Upper lobe of left lung (tissue), 6 donors: ENCODE results near the gene CELA2B. TPM values are rescaled to one million over a fixed set of nuclear protein-coding genes. Genes with fewer than 3 reads are reported as not detected.

Experiments used
- ATAC-seq, 2 donors: fragments of 200-7000 bp; cut with Tn5 transposase; one replicate each; pipeline ENCODE4 v1.9.1; 2022; ENCODE audit warnings: mild to moderate bottlenecking in 2 of 2, moderate library complexity in 2 of 2; ENCODE audit not compliant: low FRiP score in 2 of 2
- DNase-seq, 2 donors: peaks; one replicate each; pipeline ENCODE4 v3.0.0-alpha.2; 2019 to 2020
- H3K27ac ChIP-seq, 4 donors: fragments of 200-600 bp; sonication (generic); one replicate each; pipeline ENCODE4 v1.5.1; 2016 to 2019
- H3K27me3 ChIP-seq, 4 donors: fragments of 200-600 bp; sonication (generic); one replicate each; pipeline ENCODE4 v1.5.1; 2017 to 2019
- H3K36me3 ChIP-seq, 4 donors: fragments of 200-600 bp; sonication (generic); one replicate each; pipeline ENCODE4 v1.5.1; 2016 to 2019
- H3K4me1 ChIP-seq, 4 donors: fragments of 200-600 bp; sonication (generic); one replicate each; pipeline ENCODE4 v1.5.1; 2018 to 2019
- H3K4me3 ChIP-seq, 4 donors: fragments of 200-600 bp; sonication (generic); one replicate each; pipeline ENCODE4 v1.5.1; 2017 to 2019; ENCODE audit warnings: mild to moderate bottlenecking in 2 of 4, moderate library complexity in 1 of 4
- H3K9me3 ChIP-seq, 4 donors: fragments of 200-600 bp; sonication (generic); one replicate each; pipeline ENCODE4 v1.5.1; 2018 to 2019
- CTCF ChIP-seq, 6 experiments: fragments of 450-650 bp in 4 of 6; fragments of 200-600 bp in 2 of 6; sonication (generic) in 2 of 6; IDR thresholded peaks; one replicate each; pipeline ENCODE4 v1.5.1; 2016 to 2019; ENCODE audit warnings: antibody characterized with exemption in 6 of 6
- EP300 ChIP-seq, 4 donors: sonication (generic); formaldehyde crosslinking; IDR thresholded peaks; one replicate each; pipeline ENCODE4 v1.5.1; 2017; ENCODE audit warnings: antibody characterized with exemption in 4 of 4, control low read depth in 2 of 4
- POLR2A ChIP-seq, 4 donors: fragments of 450-650 bp; IDR thresholded peaks; one replicate each; pipeline ENCODE4 v1.5.1; 2016 to 2017; ENCODE audit warnings: antibody characterized with exemption in 4 of 4, mild to moderate bottlenecking in 2 of 4
- POLR2AphosphoS5 ChIP-seq, 2 donors: sonication (generic); formaldehyde crosslinking; IDR thresholded peaks; one replicate each; pipeline ENCODE4 v1.5.1; 2017; ENCODE audit warnings: antibody characterized with exemption in 2 of 2
- WGBS, 2 donors: methylation state at CpG; one replicate each; pipeline ENCODE4 v1.1.5; 2017 to 2018; 5-methylcytosine and 5-hydroxymethylcytosine counted together
- total RNA-seq, 6 donors: library from RNA; depleted of rRNA in 4 of 6; stranded (reverse); fragments of >200 nt in 4 of 6; gene quantifications; one replicate each; pipeline versions ENCODE4 v1.1.0 to v1.2.1, GENCODE V29; 2016 to 2021
- donor health status: DM: no; HTN: no; CAD: no; lungs with moderate emphysema.
- donor health status: DM: no; HTN: yes; CAD: no; lungs with severe emphysema.

The CELA2B gene
- total RNA-seq, 6 donors from 2014 or later: 0.91 to 1.8 (median 1.3) TPM; not detected in 3

DNA sequence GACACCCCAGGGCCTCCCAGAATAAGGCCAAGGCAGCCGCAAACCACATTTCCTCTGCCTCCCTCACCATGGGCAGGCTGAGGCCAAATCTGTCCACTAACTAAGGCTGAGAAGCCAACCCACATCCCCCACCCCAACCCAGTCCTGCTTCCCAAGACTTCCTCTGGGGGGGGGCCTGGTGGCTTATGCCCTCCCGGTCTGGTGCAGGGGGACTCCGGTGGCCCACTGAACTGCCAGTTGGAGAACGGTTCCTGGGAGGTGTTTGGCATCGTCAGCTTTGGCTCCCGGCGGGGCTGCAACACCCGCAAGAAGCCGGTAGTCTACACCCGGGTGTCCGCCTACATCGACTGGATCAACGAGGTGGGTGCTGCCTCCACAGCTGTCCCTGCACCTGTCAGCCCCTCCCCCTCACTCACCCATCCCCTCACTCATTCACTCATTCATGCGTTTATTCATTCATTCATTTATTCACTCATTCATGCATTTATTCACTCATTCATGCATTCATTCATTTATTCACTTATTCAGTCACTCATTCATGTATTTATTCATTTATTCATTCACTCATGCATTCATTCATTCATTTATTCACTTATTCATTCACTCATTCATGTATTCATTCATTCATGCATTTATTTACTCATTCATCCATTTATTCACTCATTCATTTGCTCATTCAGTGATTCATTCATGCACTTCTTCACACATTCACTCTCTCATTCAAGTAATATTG, 30.3 kb upstream of the CELA2B start:
- H3K4me1 ChIP-seq: no peaks in the 10 kb centered on the region
- DNase-seq (no peak), ATAC-seq (no peak)
- TF ChIP-seq EP300 (IDR thresholded peaks at IDR 0.05) (no peak), POLR2A (IDR thresholded peaks at IDR 0.05) (no peak), CTCF (IDR thresholded peaks at IDR 0.05) (no peak), POLR2AphosphoS5 (IDR thresholded peaks at IDR 0.05) (no peak)
- H3K27me3 ChIP-seq: no peaks in the 10 kb centered on the region
- no peaks in the 10 kb centered on the region for H3K36me3 ChIP-seq
- no peak overlapping the region for H3K4me3 ChIP-seq
- 80 to 87% methylated on average over 13 to 14 of the region's 14 CpGs for WGBS, 2 donors
- no peaks in the 10 kb centered on the region for H3K9me3 ChIP-seq
- no peak overlapping the region for H3K27ac ChIP-seq

DNA sequence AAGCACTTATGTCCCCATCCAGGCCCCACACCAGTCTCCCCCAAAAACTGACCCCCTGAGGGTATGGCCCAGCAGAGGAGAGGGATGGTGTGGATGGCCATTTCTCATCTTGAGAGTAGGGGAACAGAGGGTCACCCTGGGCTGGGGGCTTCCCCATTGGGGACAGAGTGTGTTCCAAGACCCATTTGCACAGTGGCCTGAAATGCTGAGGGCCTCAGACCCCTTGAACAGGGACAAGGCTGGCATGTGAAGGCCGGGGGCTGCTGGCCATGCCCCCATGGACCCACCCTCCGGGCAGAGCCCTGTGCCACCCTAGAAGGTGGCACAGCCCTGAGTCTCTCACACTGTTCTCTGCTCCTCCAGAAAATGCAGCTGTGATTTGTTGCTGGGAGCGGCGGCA, 29.7 kb upstream of the CELA2B start:
- H3K9me3 ChIP-seq: no peaks in the 10 kb centered on the region
- H3K4me3 ChIP-seq: no peak overlapping the region
- TF ChIP-seq CTCF (IDR thresholded peaks at IDR 0.05): no peak
- no peak for TF ChIP-seq POLR2AphosphoS5 (IDR thresholded peaks at IDR 0.05)
- no peak for TF ChIP-seq EP300 (IDR thresholded peaks at IDR 0.05)
- no peak for TF ChIP-seq POLR2A (IDR thresholded peaks at IDR 0.05)
- no peaks in the 10 kb centered on the region for H3K4me1 ChIP-seq
- no peak overlapping the region for H3K27ac ChIP-seq
- H3K27me3 ChIP-seq: no peaks in the 10 kb centered on the region
- ATAC-seq (no peak), DNase-seq (no peak)
- H3K36me3 ChIP-seq: no peaks in the 10 kb centered on the region
- WGBS, 2 donors: 85 to 94% methylated on average over 2 to 4 of the region's 4 CpGs

GRCh38 chr1:15448877-15449462, 26.9 kb upstream of the CELA2B start:
- Histone ChIP-seq H3K4me3 (no peak overlapping the region), H3K27ac (no peak overlapping the region), H3K36me3 (no peaks in the 10 kb centered on the region), H3K9me3 (no peaks in the 10 kb centered on the region), H3K4me1 (no peaks in the 10 kb centered on the region), H3K27me3 (no peaks in the 10 kb centered on the region)
- TF ChIP-seq EP300 (IDR thresholded peaks at IDR 0.05) (no peak), POLR2A (IDR thresholded peaks at IDR 0.05) (no peak), POLR2AphosphoS5 (IDR thresholded peaks at IDR 0.05) (no peak), CTCF (IDR thresholded peaks at IDR 0.05) (no peak)
- DNase-seq: no peak
- ATAC-seq: no peak
- WGBS, 2 donors: 96% methylated on average over 3 of the region's 3 CpGs

DNA sequence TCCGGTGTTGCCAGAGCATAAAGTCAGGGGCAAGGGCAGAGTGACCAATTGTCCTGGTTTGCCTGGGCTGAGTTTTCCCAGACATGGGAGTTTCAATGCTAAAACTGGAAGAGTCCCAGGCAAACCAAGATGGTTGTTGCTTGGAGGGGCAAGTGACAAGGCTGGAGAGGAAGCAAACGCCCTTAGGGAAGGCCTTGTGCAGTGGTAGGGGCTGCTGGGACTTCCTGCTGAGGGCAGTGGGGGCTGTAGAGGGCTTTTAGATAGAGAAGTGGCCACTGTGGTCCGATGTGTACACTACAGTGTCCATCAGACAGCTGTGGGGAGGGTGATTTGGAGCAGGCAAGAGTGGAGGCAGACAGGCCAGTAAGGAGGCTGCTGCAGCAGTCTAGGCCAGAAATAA, 26.3 kb upstream of the CELA2B start:
- no peak for DNase-seq
- TF ChIP-seq POLR2AphosphoS5 (IDR thresholded peaks at IDR 0.05) (no peak), CTCF (IDR thresholded peaks at IDR 0.05) (no peak), POLR2A (IDR thresholded peaks at IDR 0.05) (no peak), EP300 (IDR thresholded peaks at IDR 0.05) (no peak)
- Histone ChIP-seq H3K9me3 (no peaks in the 10 kb centered on the region), H3K27ac (no peak overlapping the region), H3K4me1 (no peaks in the 10 kb centered on the region), H3K4me3 (no peak overlapping the region), H3K27me3 (no peaks in the 10 kb centered on the region), H3K36me3 (no peaks in the 10 kb centered on the region)
- ATAC-seq: no peak
- WGBS, 2 donors: 63 to 65% methylated on average over 3 of the region's 3 CpGs
